GM21381 (cell line): Measurements from ENCODE around the gene GPX4.

Experiments used
- ATAC-seq: cut with Tn5 transposase; IDR thresholded peaks from one replicate; pipeline ENCODE4 v1.9.1; 2021; ENCODE audit warnings: mild to moderate bottlenecking, moderate library complexity; ENCODE audit not compliant: unreplicated experiment

GPX4 gene

GRCh38 chr19:1084024-1084868, 19.5 kb upstream of the GPX4 start:
- ATAC-seq, result no peak

- ATAC-seq, result no peak
Measured at GRCh38 chr19:1085053-1085658, 18.6 kb upstream of the GPX4 start.

GRCh38 chr19:1085676-1086442, 17.9 kb upstream of the GPX4 start:
- no peak for ATAC-seq

- no peak for ATAC-seq
Measured at GRCh38 chr19:1086613-1087012, 17.2 kb upstream of the GPX4 start.

- ATAC-seq, result no peak
Measured at GRCh38 chr19:1087813-1088415, 15.9 kb upstream of the GPX4 start.

GRCh38 chr19:1088416-1089010, 15.3 kb upstream of the GPX4 start:
- ATAC-seq, result no peak

- ATAC-seq, result no peak
Measured at GRCh38 chr19:1089126-1089771, 14.5 kb upstream of the GPX4 start.

GRCh38 chr19:1089891-1090290, 13.9 kb upstream of the GPX4 start:
- no peak for ATAC-seq

- no peak for ATAC-seq
Measured at GRCh38 chr19:1090731-1091543, 12.9 kb upstream of the GPX4 start.

- no peak for ATAC-seq
Measured at GRCh38 chr19:1091544-1092175, 12.1 kb upstream of the GPX4 start.

- ATAC-seq, result no peak
Measured at GRCh38 chr19:1093330-1093729, 10.5 kb upstream of the GPX4 start.

GRCh38 chr19:1093811-1094553, 9.8 kb upstream of the GPX4 start:
- ATAC-seq, result no peak

GRCh38 chr19:1094655-1094977, 9.2 kb upstream of the GPX4 start:
- ATAC-seq, result no peak

- peak; percentile 92 for ATAC-seq
Measured at GRCh38 chr19:1094978-1095701, 8.7 kb upstream of the GPX4 start, which contains the start of gene POLR2E. Gene POLR2E (minus strand): TSS chr19:1095375. CDS start chr19:1095315, 60 bp downstream.

GRCh38 chr19:1097810-1098176, 6.0 kb upstream of the GPX4 start:
- ATAC-seq, result no peak

- ATAC-seq, result no peak
Measured at GRCh38 chr19:1098177-1099051, 5.4 kb upstream of the GPX4 start.

GRCh38 chr19:1101337-1101698, 2.5 kb upstream of the GPX4 start:
- no peak for ATAC-seq
